H9 (cell line): ENCODE results near the gene PER2. TPM values are rescaled to one million over a fixed set of nuclear protein-coding genes. Genes with fewer than 3 reads are reported as not detected.

Experiments
- DNase-seq: peaks from one replicate; pipeline ENCODE4 v3.0.0-alpha.2; 2017
- H2AFZ ChIP-seq: one replicate; pipeline ENCODE4 v1.6.1; 2013; ENCODE audit warnings: mild to moderate bottlenecking, low read length, control low read depth, moderate library complexity
- H2AK5ac ChIP-seq: 2 replicates; pipeline ENCODE4 v1.6.1; 2013; ENCODE audit warnings: low read length, control low read depth, mixed read lengths; ENCODE audit not compliant: insufficient read length
- H2BK120ac ChIP-seq: one replicate; pipeline ENCODE4 v1.6.1; 2013; ENCODE audit warnings: low read depth, mild to moderate bottlenecking, low read length, control low read depth, inconsistent platforms; ENCODE audit not compliant: poor library complexity, severe bottlenecking
- H2BK12ac ChIP-seq: 2 replicates; pipeline ENCODE4 v1.6.1; 2013; ENCODE audit warnings: low read length, control low read depth, mixed read lengths, low read depth; ENCODE audit not compliant: insufficient read length
- H2BK15ac ChIP-seq: 2 replicates; pipeline ENCODE4 v1.6.1; 2013; ENCODE audit warnings: low read depth, low read length, control low read depth
- H2BK20ac ChIP-seq: one replicate; pipeline ENCODE4 v1.6.1; 2013; ENCODE audit warnings: low read depth, mild to moderate bottlenecking, low read length, control low read depth, inconsistent platforms; ENCODE audit not compliant: poor library complexity, severe bottlenecking
- H2BK5ac ChIP-seq: 2 replicates; pipeline ENCODE4 v1.6.1; 2013; ENCODE audit warnings: low read length, control low read depth, mixed read lengths; ENCODE audit not compliant: insufficient read length
- H3K14ac ChIP-seq: 2 replicates; pipeline ENCODE4 v1.6.1; 2013; ENCODE audit warnings: low read length, control low read depth; ENCODE audit not compliant: insufficient read depth
- H3K18ac ChIP-seq: 2 replicates; pipeline ENCODE4 v1.6.1; 2013; ENCODE audit warnings: low read depth, mild to moderate bottlenecking, mixed read lengths, low read length, control low read depth; ENCODE audit not compliant: insufficient read length
- H3K23ac ChIP-seq: 2 replicates; pipeline ENCODE4 v1.6.1; 2013; ENCODE audit warnings: low read length, control low read depth, mixed read lengths, low read depth; ENCODE audit not compliant: insufficient read length
- H3K23me2 ChIP-seq: 2 replicates; pipeline ENCODE4 v1.6.1; 2013; ENCODE audit warnings: low read depth, mild to moderate bottlenecking, mixed read lengths, low read length, control low read depth; ENCODE audit not compliant: insufficient read length, poor library complexity, severe bottlenecking
- H3K27ac ChIP-seq: 2 replicates; pipeline ENCODE4 v1.5.1; 2013; ENCODE audit warnings: low read length, control low read depth, mixed read lengths, low read depth; ENCODE audit not compliant: insufficient read length
- H3K27me3 ChIP-seq: 2 replicates; pipeline ENCODE4 v1.6.1; 2013; ENCODE audit warnings: low read length, control low read depth, inconsistent platforms; ENCODE audit not compliant: insufficient read depth
- H3K4ac ChIP-seq: 2 replicates; pipeline ENCODE4 v1.6.1; 2013; ENCODE audit warnings: low read depth, mild to moderate bottlenecking, control low read depth, inconsistent platforms, low read length, moderate library complexity
- H3K4me1 ChIP-seq: 2 replicates; pipeline ENCODE4 v1.6.1; 2013; ENCODE audit warnings: low read length, control low read depth, inconsistent platforms; ENCODE audit not compliant: insufficient read depth
- H3K4me2 ChIP-seq: 2 replicates; pipeline ENCODE4 v1.6.1; 2013; ENCODE audit warnings: low read length, control low read depth, mixed read lengths; ENCODE audit not compliant: insufficient read length, insufficient read depth
- H3K56ac ChIP-seq: 2 replicates; pipeline ENCODE4 v1.6.1; 2013; ENCODE audit warnings: low read depth, mild to moderate bottlenecking, mixed read lengths, low read length, control low read depth; ENCODE audit not compliant: insufficient read length
- H3K79me1 ChIP-seq: 2 replicates; pipeline ENCODE4 v1.6.1; 2013; ENCODE audit warnings: low read depth, mild to moderate bottlenecking, moderate library complexity, low read length, control low read depth, inconsistent platforms; ENCODE audit not compliant: insufficient read depth, poor library complexity, severe bottlenecking
- H3K79me2 ChIP-seq: 2 replicates; pipeline ENCODE4 v1.6.1; 2013; ENCODE audit warnings: low read length, control low read depth, inconsistent platforms; ENCODE audit not compliant: insufficient read depth
- H3K9ac ChIP-seq: 2 replicates; pipeline ENCODE4 v1.6.1; 2013; ENCODE audit warnings: low read length, control low read depth, mixed read lengths; ENCODE audit not compliant: insufficient read length; ENCODE audit errors: extremely low read depth
- H3K9me3 ChIP-seq: one replicate; pipeline ENCODE4 v1.6.1; 2013; ENCODE audit warnings: low read depth, low read length, inconsistent platforms; ENCODE audit not compliant: control insufficient read depth
- H3T11ph ChIP-seq: one replicate; pipeline ENCODE4 v1.6.1; 2013; ENCODE audit warnings: mild to moderate bottlenecking, low read length, control low read depth, inconsistent platforms
- H4K20me1 ChIP-seq: one replicate; pipeline ENCODE4 v1.6.1; 2013; ENCODE audit not compliant: control insufficient read depth, insufficient read length, insufficient read depth
- H4K5ac ChIP-seq: 2 replicates; pipeline ENCODE4 v1.6.1; 2013; ENCODE audit warnings: low read depth, mild to moderate bottlenecking, mixed read lengths, low read length, control low read depth; ENCODE audit not compliant: insufficient read length
- H4K8ac ChIP-seq: replicated peaks from 2 replicates; pipeline ENCODE4 v1.6.1; 2013; ENCODE audit warnings: low read length, control low read depth, mixed read lengths, low read depth; ENCODE audit not compliant: insufficient read length
- H4K91ac ChIP-seq: 2 replicates; pipeline ENCODE4 v1.6.1; 2013; ENCODE audit warnings: low read depth, mild to moderate bottlenecking, moderate library complexity, mixed read lengths, low read length, control low read depth; ENCODE audit not compliant: insufficient read length
- H3K27ac Mint-ChIP-seq, 3 experiments: 2 replicates in 2 of 3; 3 replicates in 1 of 3; pipeline ENCODE4 v1.8.0; 2020 to 2021; ENCODE audit warnings: mixed read lengths in 3 of 3, mild to moderate bottlenecking in 1 of 3, moderate library complexity in 1 of 3
- H3K27me3 Mint-ChIP-seq: 2 replicates; pipeline ENCODE4 v1.8.0; 2021; ENCODE audit warnings: low read depth, mild to moderate bottlenecking, moderate library complexity, mixed read lengths
- H3K36me3 Mint-ChIP-seq, 3 experiments: 2 replicates in 2 of 3; 3 replicates in 1 of 3; pipeline ENCODE4 v1.8.0; 2020 to 2021; ENCODE audit warnings: low read depth in 3 of 3, mixed read lengths in 3 of 3; ENCODE audit not compliant: insufficient read depth in 1 of 3
- H3K4me1 Mint-ChIP-seq, 2 experiments: 2 replicates each; pipeline ENCODE4 v1.8.0; 2020; ENCODE audit warnings: mixed read lengths in 2 of 2
- H3K4me3 Mint-ChIP-seq, 2 experiments: 2 replicates in 1 of 2; 3 replicates in 1 of 2; pipeline ENCODE4 v1.8.0; 2020 to 2021; ENCODE audit warnings: mild to moderate bottlenecking in 2 of 2, mixed read lengths in 2 of 2, moderate library complexity in 1 of 2
- H3K9me3 Mint-ChIP-seq, 2 experiments: 2 replicates in 1 of 2; 3 replicates in 1 of 2; pipeline ENCODE4 v1.8.0; 2020; ENCODE audit warnings: mild to moderate bottlenecking in 2 of 2, mixed read lengths in 2 of 2, moderate library complexity in 1 of 2
- WGBS: extraction: QIAGEN DNeasy Blood & Tissue Kit; methylation state at CpG from one replicate; pipeline ENCODE4 v1.1.7; 2013; ENCODE audit warnings: missing lambda C conversion rate, low lambda C conversion rate, mixed read lengths; ENCODE audit not compliant: insufficient read length; ENCODE audit errors: extremely low coverage; 5-methylcytosine and 5-hydroxymethylcytosine counted together
- total RNA-seq: library from RNA; stranded (reverse); gene quantifications from 2 replicates; pipeline ENCODE4 v1.2.1, GENCODE V29; 2021
- TF ChIP-seq, protein P1 (sequence below): fragments of 200-600 bp; sonication (generic); conservative IDR thresholded peaks from 3 replicates; pipeline ENCODE4 v1.8.0; 2021; ENCODE audit warnings: antibody characterized with exemption, mild to moderate bottlenecking

Gene PER2
- total RNA-seq, 1 experiment from 2014 or later, result 12.9 TPM

DNA sequence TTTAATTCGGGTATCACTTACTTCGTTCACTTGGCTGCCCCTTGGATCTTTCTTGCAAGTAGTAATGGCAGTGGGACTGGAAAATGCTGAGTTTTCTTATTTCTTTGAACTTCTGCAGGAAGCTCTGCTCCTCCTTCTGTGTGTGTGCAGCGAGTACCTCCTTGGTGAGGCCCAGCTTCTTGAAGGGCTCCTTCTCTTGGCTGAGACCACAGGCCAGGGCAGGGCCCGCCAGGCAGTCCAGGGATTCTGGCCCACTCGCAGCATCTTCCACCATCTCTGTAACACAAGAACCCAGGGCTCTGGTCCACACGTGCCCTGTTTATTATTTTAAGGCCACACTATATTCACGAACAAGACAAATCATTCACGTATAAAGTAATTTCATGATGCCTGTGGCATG is 32.8 kb downstream of the PER2 start:
- H2AFZ ChIP-seq, result no peak overlapping the region
- no peak overlapping the region for H3K14ac ChIP-seq
- no peak overlapping the region for H3K4me2 ChIP-seq
- H2BK12ac ChIP-seq, result no peak overlapping the region
- no peak overlapping the region for H3T11ph ChIP-seq
- Mint-ChIP-seq H3K36me3 (peaks cover 6 to 44% (median 20%) of the 10 kb centered on the region in 3 experiments), H3K4me1 (peaks cover 0 to 2% of the 10 kb centered on the region in 2 experiments; a peak in 2 of 4 replicates), H3K27me3 (no peaks in the 10 kb centered on the region), H3K9me3 (no peaks in the 10 kb centered on the region), H3K27ac (no peak overlapping the region), H3K4me3 (no peak overlapping the region)
- WGBS, result no CpG with 5 or more reads among the region's 8 CpGs
- no peak overlapping the region for H2BK5ac ChIP-seq
- no peak overlapping the region for H4K91ac ChIP-seq
- no peak overlapping the region for H3K18ac ChIP-seq
- H3K27me3 ChIP-seq, result no peaks in the 10 kb centered on the region
- no peak overlapping the region for H3K56ac ChIP-seq
- H2BK20ac ChIP-seq, result no peak overlapping the region
- H3K79me2 ChIP-seq, result no peaks in the 10 kb centered on the region
- no peak overlapping the region for H4K5ac ChIP-seq
- no peak overlapping the region for H3K4ac ChIP-seq
- no peaks in the 10 kb centered on the region for H3K4me1 ChIP-seq
- no peaks in the 10 kb centered on the region for H3K23me2 ChIP-seq
- TF ChIP-seq, protein P1, sequence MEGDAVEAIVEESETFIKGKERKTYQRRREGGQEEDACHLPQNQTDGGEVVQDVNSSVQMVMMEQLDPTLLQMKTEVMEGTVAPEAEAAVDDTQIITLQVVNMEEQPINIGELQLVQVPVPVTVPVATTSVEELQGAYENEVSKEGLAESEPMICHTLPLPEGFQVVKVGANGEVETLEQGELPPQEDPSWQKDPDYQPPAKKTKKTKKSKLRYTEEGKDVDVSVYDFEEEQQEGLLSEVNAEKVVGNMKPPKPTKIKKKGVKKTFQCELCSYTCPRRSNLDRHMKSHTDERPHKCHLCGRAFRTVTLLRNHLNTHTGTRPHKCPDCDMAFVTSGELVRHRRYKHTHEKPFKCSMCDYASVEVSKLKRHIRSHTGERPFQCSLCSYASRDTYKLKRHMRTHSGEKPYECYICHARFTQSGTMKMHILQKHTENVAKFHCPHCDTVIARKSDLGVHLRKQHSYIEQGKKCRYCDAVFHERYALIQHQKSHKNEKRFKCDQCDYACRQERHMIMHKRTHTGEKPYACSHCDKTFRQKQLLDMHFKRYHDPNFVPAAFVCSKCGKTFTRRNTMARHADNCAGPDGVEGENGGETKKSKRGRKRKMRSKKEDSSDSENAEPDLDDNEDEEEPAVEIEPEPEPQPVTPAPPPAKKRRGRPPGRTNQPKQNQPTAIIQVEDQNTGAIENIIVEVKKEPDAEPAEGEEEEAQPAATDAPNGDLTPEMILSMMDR, result no peak
- no peak overlapping the region for H2AK5ac ChIP-seq
- H3K79me1 ChIP-seq, result no peaks in the 10 kb centered on the region
- no peak overlapping the region for H2BK120ac ChIP-seq
- no peaks in the 10 kb centered on the region for H3K9me3 ChIP-seq
- H3K23ac ChIP-seq, result no peak overlapping the region
- no peaks in the 10 kb centered on the region for H4K20me1 ChIP-seq
- no peak overlapping the region for H4K8ac ChIP-seq
- DNase-seq, result no peak
- no peak overlapping the region for H3K9ac ChIP-seq
- no peak overlapping the region for H2BK15ac ChIP-seq
- no peak overlapping the region for H3K27ac ChIP-seq
